WTC11 (cell line): ENCODE results near the gene NRXN3.

Experiments used
- NFYB ChIP-seq: sonication (generic); formaldehyde crosslinking; conservative IDR thresholded peaks from 2 replicates; pipeline ENCODE4 v1.8.0; 2022; ENCODE audit warnings: low read depth, missing genetic modification reagents
- TF ChIP-seq, protein P1 (sequence below): fragments of 200-600 bp; IDR thresholded peaks from 2 replicates; pipeline ENCODE4 v1.8.0; 2022; ENCODE audit warnings: antibody characterized with exemption
- TF ChIP-seq, protein P2 (sequence below): sonication (generic); formaldehyde crosslinking; IDR thresholded peaks from 2 replicates; pipeline ENCODE4 v1.8.0; 2023; ENCODE audit warnings: missing genetic modification reagents, mild to moderate bottlenecking, borderline replicate concordance
- TF ChIP-seq, protein P3 (sequence below): sonication (generic); formaldehyde crosslinking; IDR thresholded peaks from 2 replicates; pipeline ENCODE4 v1.8.0; 2022; ENCODE audit warnings: missing genetic modification reagents

- TF ChIP-seq, protein P1, sequence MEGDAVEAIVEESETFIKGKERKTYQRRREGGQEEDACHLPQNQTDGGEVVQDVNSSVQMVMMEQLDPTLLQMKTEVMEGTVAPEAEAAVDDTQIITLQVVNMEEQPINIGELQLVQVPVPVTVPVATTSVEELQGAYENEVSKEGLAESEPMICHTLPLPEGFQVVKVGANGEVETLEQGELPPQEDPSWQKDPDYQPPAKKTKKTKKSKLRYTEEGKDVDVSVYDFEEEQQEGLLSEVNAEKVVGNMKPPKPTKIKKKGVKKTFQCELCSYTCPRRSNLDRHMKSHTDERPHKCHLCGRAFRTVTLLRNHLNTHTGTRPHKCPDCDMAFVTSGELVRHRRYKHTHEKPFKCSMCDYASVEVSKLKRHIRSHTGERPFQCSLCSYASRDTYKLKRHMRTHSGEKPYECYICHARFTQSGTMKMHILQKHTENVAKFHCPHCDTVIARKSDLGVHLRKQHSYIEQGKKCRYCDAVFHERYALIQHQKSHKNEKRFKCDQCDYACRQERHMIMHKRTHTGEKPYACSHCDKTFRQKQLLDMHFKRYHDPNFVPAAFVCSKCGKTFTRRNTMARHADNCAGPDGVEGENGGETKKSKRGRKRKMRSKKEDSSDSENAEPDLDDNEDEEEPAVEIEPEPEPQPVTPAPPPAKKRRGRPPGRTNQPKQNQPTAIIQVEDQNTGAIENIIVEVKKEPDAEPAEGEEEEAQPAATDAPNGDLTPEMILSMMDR, result no peak
- TF ChIP-seq, protein P2, sequence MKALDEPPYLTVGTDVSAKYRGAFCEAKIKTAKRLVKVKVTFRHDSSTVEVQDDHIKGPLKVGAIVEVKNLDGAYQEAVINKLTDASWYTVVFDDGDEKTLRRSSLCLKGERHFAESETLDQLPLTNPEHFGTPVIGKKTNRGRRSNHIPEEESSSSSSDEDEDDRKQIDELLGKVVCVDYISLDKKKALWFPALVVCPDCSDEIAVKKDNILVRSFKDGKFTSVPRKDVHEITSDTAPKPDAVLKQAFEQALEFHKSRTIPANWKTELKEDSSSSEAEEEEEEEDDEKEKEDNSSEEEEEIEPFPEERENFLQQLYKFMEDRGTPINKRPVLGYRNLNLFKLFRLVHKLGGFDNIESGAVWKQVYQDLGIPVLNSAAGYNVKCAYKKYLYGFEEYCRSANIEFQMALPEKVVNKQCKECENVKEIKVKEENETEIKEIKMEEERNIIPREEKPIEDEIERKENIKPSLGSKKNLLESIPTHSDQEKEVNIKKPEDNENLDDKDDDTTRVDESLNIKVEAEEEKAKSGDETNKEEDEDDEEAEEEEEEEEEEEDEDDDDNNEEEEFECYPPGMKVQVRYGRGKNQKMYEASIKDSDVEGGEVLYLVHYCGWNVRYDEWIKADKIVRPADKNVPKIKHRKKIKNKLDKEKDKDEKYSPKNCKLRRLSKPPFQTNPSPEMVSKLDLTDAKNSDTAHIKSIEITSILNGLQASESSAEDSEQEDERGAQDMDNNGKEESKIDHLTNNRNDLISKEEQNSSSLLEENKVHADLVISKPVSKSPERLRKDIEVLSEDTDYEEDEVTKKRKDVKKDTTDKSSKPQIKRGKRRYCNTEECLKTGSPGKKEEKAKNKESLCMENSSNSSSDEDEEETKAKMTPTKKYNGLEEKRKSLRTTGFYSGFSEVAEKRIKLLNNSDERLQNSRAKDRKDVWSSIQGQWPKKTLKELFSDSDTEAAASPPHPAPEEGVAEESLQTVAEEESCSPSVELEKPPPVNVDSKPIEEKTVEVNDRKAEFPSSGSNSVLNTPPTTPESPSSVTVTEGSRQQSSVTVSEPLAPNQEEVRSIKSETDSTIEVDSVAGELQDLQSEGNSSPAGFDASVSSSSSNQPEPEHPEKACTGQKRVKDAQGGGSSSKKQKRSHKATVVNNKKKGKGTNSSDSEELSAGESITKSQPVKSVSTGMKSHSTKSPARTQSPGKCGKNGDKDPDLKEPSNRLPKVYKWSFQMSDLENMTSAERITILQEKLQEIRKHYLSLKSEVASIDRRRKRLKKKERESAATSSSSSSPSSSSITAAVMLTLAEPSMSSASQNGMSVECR (CRISPR knock-in tag), result no peak
- no peak for TF ChIP-seq NFYB (CRISPR knock-in tag)
- TF ChIP-seq, protein P3, sequence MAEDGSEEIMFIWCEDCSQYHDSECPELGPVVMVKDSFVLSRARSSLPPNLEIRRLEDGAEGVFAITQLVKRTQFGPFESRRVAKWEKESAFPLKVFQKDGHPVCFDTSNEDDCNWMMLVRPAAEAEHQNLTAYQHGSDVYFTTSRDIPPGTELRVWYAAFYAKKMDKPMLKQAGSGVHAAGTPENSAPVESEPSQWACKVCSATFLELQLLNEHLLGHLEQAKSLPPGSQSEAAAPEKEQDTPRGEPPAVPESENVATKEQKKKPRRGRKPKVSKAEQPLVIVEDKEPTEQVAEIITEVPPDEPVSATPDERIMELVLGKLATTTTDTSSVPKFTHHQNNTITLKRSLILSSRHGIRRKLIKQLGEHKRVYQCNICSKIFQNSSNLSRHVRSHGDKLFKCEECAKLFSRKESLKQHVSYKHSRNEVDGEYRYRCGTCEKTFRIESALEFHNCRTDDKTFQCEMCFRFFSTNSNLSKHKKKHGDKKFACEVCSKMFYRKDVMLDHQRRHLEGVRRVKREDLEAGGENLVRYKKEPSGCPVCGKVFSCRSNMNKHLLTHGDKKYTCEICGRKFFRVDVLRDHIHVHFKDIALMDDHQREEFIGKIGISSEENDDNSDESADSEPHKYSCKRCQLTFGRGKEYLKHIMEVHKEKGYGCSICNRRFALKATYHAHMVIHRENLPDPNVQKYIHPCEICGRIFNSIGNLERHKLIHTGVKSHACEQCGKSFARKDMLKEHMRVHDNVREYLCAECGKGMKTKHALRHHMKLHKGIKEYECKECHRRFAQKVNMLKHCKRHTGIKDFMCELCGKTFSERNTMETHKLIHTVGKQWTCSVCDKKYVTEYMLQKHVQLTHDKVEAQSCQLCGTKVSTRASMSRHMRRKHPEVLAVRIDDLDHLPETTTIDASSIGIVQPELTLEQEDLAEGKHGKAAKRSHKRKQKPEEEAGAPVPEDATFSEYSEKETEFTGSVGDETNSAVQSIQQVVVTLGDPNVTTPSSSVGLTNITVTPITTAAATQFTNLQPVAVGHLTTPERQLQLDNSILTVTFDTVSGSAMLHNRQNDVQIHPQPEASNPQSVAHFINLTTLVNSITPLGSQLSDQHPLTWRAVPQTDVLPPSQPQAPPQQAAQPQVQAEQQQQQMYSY (CRISPR knock-in tag), result no peak
Observed at GRCh38 chr14:79820866-79821535, 1650.8 kb downstream of the NRXN3 start.
